ENCODE measurements around the gene SEMA7A.

- TF ChIP-seq POLR2A (IDR thresholded peaks at IDR 0.05; ENCODE audit: low read depth, low read length) = peak; percentile 10; the same call in 1 of the 2 replicates
- TF ChIP-seq RAD21 (IDR thresholded peaks at IDR 0.05; ENCODE audit: low read length) = no peak
- no peak for TF ChIP-seq CTCF (conservative IDR thresholded peaks at IDR 0.05; ENCODE audit: low read depth, low read length)
- TF ChIP-seq CEBPB (IDR thresholded peaks at IDR 0.05; ENCODE audit: low read depth, low read length) = no peak
- TF ChIP-seq BHLHE40 (IDR thresholded peaks at IDR 0.05; ENCODE audit: low read depth, low read length) = no peak
These were observed 37.7 kb downstream of the SEMA7A start for GRCh38 chr15:74396146-74396438.
